HG02840 (cell line): Measurements from ENCODE around the gene GDPD2.

Experiments used
- ATAC-seq: cut with Tn5 transposase; IDR thresholded peaks from one replicate; pipeline ENCODE4 v1.9.1; 2021; ENCODE audit warnings: mild to moderate bottlenecking, moderate library complexity, moderate number of reproducible peaks; ENCODE audit not compliant: unreplicated experiment, low FRiP score

The GDPD2 gene

DNA sequence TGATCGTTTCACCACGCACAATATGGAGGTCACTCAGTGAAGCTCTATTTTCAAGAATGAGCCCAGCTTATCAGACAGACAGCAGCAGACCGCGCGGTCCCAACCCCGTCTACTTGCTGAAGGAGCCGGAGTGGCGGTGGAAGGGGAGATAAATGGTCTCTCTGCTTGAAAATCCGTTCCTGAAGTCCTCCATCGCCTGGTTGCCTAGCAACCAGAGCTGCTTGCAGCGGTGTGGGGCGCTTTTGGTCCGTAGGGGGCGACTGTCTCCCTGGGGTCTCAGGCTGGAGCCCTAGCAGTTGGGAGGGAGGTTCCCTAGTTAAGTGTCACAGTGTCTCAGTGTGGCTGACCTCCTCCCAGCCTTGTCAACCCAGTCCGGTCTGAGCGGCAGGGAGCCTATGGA is 13.2 kb downstream of the GDPD2 start:
- no peak for ATAC-seq

- no peak for ATAC-seq
Measured at GRCh38 chrX:70437011-70437410, 13.9 kb downstream of the GDPD2 start.

- no peak for ATAC-seq
Measured at GRCh38 chrX:70437921-70438665, 15.0 kb downstream of the GDPD2 start.

DNA sequence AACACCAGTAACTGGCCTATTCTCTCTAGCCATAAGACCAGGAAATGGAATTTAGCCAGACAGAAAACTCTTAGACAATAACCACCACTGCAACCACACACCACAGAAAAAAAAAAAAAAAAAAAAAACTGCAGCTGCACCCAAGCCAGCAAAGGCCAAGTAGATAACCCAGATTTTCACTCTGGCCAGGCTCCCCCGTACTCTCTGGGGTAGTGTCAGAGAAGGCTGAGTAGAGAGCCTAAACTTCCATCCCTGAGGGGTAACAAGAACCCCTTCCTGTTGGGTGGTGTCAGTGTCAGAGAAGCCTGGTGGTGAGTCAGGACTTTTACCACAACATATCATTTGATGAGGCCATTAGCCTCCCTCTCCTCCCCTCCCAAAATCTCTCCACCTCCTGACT is 15.9 kb downstream of the GDPD2 start:
- ATAC-seq = no peak

- ATAC-seq = no peak
Measured at GRCh38 chrX:70442224-70442623, 19.1 kb downstream of the GDPD2 start.

DNA sequence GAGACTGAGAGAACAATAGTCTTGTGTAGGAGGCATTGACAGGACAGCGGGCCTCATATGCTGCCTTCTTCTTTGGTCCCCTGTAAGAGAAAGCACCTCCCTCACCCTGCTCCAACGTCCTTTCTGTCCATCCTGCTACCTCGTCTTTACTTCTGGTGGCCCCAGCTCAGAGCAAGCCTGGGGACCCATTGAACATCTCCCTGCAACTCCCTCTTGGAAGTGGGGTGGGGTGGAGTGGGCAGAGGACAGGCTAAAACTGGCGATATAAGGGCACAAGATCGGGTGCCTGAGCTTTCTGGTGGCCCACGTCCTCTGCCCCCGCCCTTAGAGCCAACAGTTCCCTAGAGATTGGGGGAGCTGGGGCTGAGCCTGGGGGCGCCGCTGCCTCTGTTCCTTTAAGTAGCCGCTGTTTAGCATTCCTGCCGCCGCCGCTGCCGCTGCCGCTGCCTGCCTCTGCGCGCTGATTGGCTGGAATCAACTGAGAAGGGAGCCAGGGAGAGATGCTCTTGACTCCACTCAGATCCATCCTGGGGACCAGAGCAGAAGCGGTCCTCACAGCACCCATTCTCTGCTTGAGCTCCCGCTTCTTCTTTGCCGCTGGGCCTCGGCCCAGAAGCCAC is 21.3 kb downstream of the GDPD2 start, which contains the start of gene DLG3:
TSS of gene DLG3 (plus strand) at position 510 of the 620 bp plus-strand sequence. CDS start 367 bp downstream, outside the sequence.
- ATAC-seq = no peak

DNA sequence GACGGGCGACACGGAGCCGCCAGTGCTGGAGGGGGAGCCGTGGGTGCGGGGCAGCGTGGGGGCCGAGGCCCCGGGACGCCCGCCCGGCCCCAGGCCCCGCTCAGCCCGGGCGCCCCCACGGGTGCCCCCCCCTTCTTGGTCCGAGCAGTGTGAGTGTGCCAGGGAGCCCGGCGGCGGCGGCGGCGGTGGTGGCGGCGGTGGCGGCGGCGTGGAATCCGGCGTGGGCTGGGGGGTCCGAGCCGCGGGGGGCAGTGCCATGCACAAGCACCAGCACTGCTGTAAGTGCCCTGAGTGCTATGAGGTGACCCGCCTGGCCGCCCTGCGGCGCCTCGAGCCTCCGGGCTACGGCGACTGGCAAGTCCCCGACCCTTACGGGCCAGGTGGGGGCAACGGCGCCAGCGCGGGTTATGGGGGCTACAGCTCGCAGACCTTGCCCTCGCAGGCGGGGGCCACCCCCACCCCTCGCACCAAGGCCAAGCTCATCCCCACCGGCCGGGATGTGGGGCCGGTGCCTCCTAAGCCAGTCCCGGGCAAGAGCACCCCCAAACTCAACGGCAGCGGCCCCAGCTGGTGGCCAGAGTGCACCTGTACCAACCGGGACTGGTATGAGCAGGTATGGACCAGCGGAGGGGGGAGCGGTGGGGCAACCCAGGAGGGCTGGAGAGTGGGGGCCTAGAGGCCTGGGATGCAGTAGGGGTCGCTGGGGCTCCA is 22.0 kb downstream of the GDPD2 start:
- ATAC-seq = no peak

DNA sequence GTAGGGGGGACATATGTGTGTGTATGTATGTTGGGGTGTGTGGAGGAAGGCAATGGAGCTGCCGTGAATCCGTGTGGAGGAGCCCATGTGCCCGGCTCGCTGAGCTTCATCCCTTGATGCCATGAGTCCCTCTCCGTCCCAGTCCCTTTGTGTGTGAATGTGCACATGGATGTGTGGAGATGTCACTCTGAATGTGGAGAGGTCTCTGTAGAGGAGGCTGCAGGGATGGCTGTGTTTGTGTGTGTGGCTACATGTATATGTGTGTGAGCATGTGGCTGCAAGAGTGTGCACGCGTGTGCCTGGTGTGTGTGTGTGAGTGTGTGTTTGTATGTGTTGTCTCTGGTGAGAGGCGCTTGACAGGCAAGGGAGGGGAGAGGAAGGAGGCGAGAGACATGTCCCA is 22.8 kb downstream of the GDPD2 start:
- ATAC-seq = no peak

DNA sequence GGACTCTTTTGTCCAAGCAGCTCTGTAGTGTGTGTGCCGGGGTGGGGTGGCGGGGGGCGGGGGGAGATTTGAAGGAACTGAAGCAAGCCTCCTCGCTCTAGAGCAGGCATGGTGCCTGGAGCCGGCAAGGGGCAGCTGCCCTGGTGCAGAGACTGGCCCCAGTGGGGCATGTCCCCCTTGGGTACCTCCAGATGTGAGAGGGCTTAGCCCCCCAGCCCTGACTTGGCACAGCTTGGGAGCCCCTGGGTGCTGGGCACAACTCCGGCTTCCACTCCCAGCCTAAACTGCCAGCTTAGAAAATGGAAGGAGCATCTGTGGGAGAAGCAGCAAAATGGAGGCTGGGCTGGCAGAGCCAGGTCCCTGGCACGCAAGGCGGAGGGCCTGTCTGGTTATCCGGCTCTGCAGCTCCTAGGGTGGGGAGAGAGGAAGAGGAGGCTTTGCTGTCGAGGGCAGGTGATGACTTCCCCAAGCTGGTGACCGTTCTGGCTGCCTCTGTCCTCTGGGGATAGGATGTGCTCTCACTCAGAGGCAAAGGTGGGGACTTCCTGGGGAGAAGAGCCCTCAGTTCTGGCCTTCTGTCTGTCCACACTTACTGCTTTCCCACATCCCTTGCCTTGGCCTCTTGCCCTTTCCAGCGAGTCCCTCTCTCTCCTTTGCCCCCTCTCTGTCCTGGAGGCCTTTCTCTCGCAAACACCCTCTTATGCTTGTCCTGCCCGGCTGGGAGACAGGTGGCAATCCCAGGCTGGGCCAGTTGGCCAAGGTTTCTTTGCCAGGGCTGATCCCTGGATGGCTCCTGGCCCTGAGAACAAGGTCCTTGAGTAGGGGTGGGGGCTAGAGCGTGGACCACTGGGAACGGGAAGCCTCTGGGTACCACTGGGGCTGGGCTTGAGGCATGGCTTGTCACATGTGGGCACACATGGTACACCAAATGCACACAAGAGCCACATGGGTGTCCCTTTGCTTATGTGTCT is 23.6 kb downstream of the GDPD2 start:
- ATAC-seq = no peak

- ATAC-seq = no peak
Measured at GRCh38 chrX:70449457-70449966, 26.4 kb downstream of the GDPD2 start.

- no peak for ATAC-seq
Measured at GRCh38 chrX:70452143-70452733, 29.1 kb downstream of the GDPD2 start.

DNA sequence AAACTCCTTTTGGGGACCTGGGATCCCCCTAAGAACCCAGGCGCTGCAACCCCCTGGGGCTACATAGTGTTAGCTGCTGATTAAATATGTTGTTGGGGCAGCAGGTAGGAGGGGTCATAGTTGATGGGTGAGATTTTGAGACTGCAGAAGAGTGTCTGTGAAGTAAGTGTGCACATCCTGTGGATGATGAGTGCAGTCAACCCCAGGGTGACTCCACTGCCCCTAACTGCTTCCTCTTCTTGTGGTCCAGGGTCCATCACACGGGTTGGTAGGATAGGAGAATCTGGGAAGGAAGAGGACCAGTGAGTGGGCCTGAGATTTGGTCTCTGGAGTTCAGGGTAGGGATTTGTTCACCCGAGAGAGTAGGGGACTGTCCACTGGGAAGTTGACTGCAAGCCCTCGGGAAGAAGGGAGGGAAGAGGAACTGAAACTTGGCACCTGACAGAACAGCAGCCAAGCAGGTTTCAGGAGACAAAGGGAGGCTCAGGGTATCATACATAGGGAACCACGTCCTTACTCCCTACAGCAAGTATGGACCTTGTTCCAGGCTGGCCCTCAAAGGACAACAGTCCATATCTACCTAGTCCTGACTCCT is 30.0 kb downstream of the GDPD2 start:
- no peak for ATAC-seq

DNA sequence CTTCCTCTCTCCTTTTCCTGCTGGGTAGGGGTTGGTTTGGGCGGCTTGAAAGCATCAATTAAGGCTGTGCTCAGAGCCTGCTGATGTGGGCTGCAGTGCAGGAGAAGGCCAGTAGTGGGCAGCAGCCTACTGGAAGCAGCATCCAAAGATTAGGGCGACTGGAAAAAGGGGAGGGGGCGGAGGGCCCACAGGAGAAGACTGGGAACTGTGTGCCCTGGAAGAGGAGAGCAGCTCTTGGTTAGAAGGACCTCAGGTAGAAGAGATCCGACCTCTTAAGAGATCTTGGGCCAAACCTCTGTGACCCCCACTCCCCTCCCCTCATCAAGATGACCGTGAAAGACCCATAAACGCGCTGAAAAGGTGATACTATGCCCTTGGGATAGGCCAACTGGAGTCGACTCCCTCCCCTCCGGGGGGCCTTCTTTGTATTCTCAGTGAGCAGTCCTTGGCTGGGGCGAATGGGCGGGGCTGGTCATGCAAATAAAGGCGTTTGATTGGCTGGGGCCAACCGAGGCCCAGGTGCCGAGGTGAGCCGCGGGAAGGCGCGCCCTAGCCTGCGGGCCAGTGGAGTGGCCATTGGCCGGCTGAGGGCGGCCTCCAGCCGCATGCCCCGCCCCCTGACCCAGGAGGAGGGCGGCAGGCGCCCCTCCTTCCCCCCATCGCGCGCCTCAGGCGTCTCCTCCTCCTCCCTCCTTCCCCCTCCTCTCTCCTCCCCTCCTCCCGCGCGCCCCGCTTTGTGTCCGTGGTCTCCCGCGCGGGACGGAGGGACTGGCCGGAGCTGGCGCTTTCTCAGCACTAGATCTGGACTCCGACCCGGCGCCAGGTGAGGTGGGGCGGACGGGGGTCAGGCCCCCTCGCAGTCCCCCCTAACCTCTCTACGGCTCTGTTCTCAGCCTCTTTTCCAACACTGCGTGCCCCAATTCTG is 31.6 kb downstream of the GDPD2 start:
- ATAC-seq = peak; percentile 41

GRCh38 chrX:70455366-70456202 is 32.5 kb downstream of the GDPD2 start:
- no peak for ATAC-seq

GRCh38 chrX:70456256-70456655 is 33.1 kb downstream of the GDPD2 start:
- ATAC-seq = no peak

DNA sequence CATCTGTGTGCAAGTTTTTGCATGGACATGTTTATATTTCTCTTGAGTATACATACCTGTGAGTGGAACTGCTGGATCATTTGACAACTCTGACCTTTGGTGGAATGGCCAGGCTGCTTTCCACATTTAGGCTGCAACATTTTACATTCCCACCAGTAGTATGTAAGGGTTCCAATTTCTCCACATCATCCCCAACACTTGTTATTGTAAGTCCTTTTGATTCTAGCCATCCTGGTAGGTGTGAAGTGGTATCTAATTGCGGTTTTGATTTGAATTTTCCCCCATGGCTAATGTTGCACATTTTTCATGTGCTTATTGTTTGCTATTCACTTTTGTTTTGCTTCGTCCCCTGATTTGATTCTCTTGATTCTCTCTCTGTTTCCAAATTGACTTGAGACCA is 37.9 kb downstream of the GDPD2 start:
- no peak for ATAC-seq

- no peak for ATAC-seq
Measured at GRCh38 chrX:70464051-70464450, 40.9 kb downstream of the GDPD2 start.
